ENCODE results near the gene DNAAF3. TPM values are rescaled to one million over a fixed set of nuclear protein-coding genes. Genes with fewer than 3 reads are reported as not detected.

DNAAF3 gene
- total RNA-seq, 1 donor from 2014 or later, result 1.5 TPM

- no peak for TF ChIP-seq CTCF (IDR thresholded peaks at IDR 0.05)
- Mint-ChIP-seq H3K4me3 (ENCODE audit: unreplicated experiment) (no peak overlapping the region), H3K27ac (ENCODE audit: unreplicated experiment) (no peak overlapping the region), H3K4me1 (ENCODE audit: unreplicated experiment) (no peaks in the 10 kb centered on the region), H3K36me3 (ENCODE audit: unreplicated experiment) (no peaks in the 10 kb centered on the region), H3K27me3 (ENCODE audit: unreplicated experiment) (peaks cover 13% of the 10 kb centered on the region), H3K9me3 (ENCODE audit: unreplicated experiment) (no peaks in the 10 kb centered on the region)
- no peak for DNase-seq (ENCODE audit: extremely low spot score, unreplicated experiment)
Measured at GRCh38 chr19:55198651-55199050, 32.2 kb upstream of the DNAAF3 start.

GRCh38 chr19:55197528-55197927, 31.1 kb upstream of the DNAAF3 start:
- no peak overlapping the region for H3K4me3 Mint-ChIP-seq (ENCODE audit: unreplicated experiment)
- H3K27me3 Mint-ChIP-seq (ENCODE audit: unreplicated experiment), result peaks cover 13% of the 10 kb centered on the region
- H3K9me3 Mint-ChIP-seq (ENCODE audit: unreplicated experiment), result no peaks in the 10 kb centered on the region
- no peak for TF ChIP-seq CTCF (IDR thresholded peaks at IDR 0.05)
- no peaks in the 10 kb centered on the region for H3K36me3 Mint-ChIP-seq (ENCODE audit: unreplicated experiment)
- H3K27ac Mint-ChIP-seq (ENCODE audit: unreplicated experiment), result no peak overlapping the region
- no peaks in the 10 kb centered on the region for H3K4me1 Mint-ChIP-seq (ENCODE audit: unreplicated experiment)
- DNase-seq (ENCODE audit: extremely low spot score, unreplicated experiment), result no peak

- DNase-seq (ENCODE audit: extremely low spot score, unreplicated experiment), result no peak
- no peaks in the 10 kb centered on the region for H3K36me3 Mint-ChIP-seq (ENCODE audit: unreplicated experiment)
- peaks cover 14% of the 10 kb centered on the region for H3K27me3 Mint-ChIP-seq (ENCODE audit: unreplicated experiment)
- no peak for TF ChIP-seq CTCF (IDR thresholded peaks at IDR 0.05)
- H3K9me3 Mint-ChIP-seq (ENCODE audit: unreplicated experiment), result no peaks in the 10 kb centered on the region
- H3K4me1 Mint-ChIP-seq (ENCODE audit: unreplicated experiment), result no peaks in the 10 kb centered on the region
- H3K27ac Mint-ChIP-seq (ENCODE audit: unreplicated experiment), result no peak overlapping the region
- no peak overlapping the region for H3K4me3 Mint-ChIP-seq (ENCODE audit: unreplicated experiment)
Measured at GRCh38 chr19:55196803-55197202, 30.4 kb upstream of the DNAAF3 start.

GRCh38 chr19:55193481-55193880, 27.1 kb upstream of the DNAAF3 start:
- H3K27ac Mint-ChIP-seq (ENCODE audit: unreplicated experiment), result no peak overlapping the region
- no peaks in the 10 kb centered on the region for H3K9me3 Mint-ChIP-seq (ENCODE audit: unreplicated experiment)
- TF ChIP-seq CTCF (IDR thresholded peaks at IDR 0.05), result no peak
- no peak for DNase-seq (ENCODE audit: extremely low spot score, unreplicated experiment)
- H3K36me3 Mint-ChIP-seq (ENCODE audit: unreplicated experiment), result no peaks in the 10 kb centered on the region
- no peak overlapping the region for H3K4me3 Mint-ChIP-seq (ENCODE audit: unreplicated experiment)
- H3K27me3 Mint-ChIP-seq (ENCODE audit: unreplicated experiment), result peaks cover 4% of the 10 kb centered on the region
- peaks cover 6% of the 10 kb centered on the region for H3K4me1 Mint-ChIP-seq (ENCODE audit: unreplicated experiment)

- H3K4me3 Mint-ChIP-seq (ENCODE audit: unreplicated experiment), result no peak overlapping the region
- peaks cover 6% of the 10 kb centered on the region for H3K4me1 Mint-ChIP-seq (ENCODE audit: unreplicated experiment)
- H3K27ac Mint-ChIP-seq (ENCODE audit: unreplicated experiment), result peak overlapping the region; percentile 74
- no peaks in the 10 kb centered on the region for H3K36me3 Mint-ChIP-seq (ENCODE audit: unreplicated experiment)
- no peaks in the 10 kb centered on the region for H3K9me3 Mint-ChIP-seq (ENCODE audit: unreplicated experiment)
- H3K27me3 Mint-ChIP-seq (ENCODE audit: unreplicated experiment), result peaks cover 9% of the 10 kb centered on the region
- no peak for TF ChIP-seq CTCF (IDR thresholded peaks at IDR 0.05)
- DNase-seq (ENCODE audit: extremely low spot score, unreplicated experiment), result no peak
Measured at GRCh38 chr19:55189403-55189835, 23.0 kb upstream of the DNAAF3 start.
